Lower leg skin (tissue), 3 donors: ENCODE results near the gene TAF5.

ENCODE experiments used
- POLR2A ChIP-seq, 2 donors: fragments of 450-650 bp; IDR thresholded peaks; one replicate each; pipeline ENCODE4 v1.6.1; 2016 to 2017; ENCODE audit warnings: antibody characterized with exemption in 2 of 2, mild to moderate bottlenecking in 1 of 2, moderate library complexity in 1 of 2
- TF ChIP-seq, protein P1 (sequence below), 3 donors: fragments of 450-650 bp; IDR thresholded peaks; one replicate each; pipeline ENCODE4 v1.5.1; 2016; ENCODE audit warnings: antibody characterized with exemption in 3 of 3, mild to moderate bottlenecking in 3 of 3, moderate library complexity in 2 of 3

DNA sequence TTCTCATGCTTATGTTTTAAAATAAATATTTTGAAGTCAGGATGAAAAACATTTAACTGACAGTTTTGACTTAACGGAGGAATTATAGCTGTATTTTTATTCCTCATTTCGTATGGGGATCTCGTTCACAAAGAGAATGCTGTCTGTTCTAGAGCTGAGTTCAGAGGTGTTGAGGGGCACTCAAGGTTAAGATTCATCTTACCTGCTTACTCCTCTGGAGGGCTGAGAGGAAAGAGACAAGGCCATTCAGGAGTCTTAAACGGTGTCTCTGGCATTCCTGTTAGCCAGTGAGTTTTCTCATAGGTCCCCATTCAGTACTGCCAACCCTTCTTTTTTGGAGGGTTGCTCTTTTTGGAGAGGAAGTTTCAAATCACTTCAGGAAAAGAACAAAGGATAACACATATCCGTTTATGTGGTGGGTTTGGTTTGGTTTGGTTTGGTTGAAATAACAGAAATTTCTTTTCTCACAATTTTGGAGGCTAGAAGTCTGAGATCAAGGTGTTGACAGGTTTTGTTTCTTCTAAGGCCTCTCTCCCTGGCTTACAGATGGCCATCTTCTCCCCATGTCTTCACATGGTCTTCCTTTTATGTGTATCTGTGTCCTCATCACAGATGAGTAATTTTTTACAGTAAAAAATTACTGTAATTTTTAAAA, 61.3 kb downstream of the TAF5 start:
- TF ChIP-seq POLR2A (IDR thresholded peaks at IDR 0.05) = no peak
- TF ChIP-seq, protein P1, sequence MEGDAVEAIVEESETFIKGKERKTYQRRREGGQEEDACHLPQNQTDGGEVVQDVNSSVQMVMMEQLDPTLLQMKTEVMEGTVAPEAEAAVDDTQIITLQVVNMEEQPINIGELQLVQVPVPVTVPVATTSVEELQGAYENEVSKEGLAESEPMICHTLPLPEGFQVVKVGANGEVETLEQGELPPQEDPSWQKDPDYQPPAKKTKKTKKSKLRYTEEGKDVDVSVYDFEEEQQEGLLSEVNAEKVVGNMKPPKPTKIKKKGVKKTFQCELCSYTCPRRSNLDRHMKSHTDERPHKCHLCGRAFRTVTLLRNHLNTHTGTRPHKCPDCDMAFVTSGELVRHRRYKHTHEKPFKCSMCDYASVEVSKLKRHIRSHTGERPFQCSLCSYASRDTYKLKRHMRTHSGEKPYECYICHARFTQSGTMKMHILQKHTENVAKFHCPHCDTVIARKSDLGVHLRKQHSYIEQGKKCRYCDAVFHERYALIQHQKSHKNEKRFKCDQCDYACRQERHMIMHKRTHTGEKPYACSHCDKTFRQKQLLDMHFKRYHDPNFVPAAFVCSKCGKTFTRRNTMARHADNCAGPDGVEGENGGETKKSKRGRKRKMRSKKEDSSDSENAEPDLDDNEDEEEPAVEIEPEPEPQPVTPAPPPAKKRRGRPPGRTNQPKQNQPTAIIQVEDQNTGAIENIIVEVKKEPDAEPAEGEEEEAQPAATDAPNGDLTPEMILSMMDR (IDR thresholded peaks at IDR 0.05) = no peak
